GM21381 (cell line): ENCODE results near the gene MEGF8.
"Not testable (repeated sequence)": the region's sequence is repeated elsewhere in the genome, so short reads cannot be mapped to it uniquely, and the experiment has no call there.

ENCODE experiments used
- ATAC-seq: cut with Tn5 transposase; IDR thresholded peaks from one replicate; pipeline ENCODE4 v1.9.1; 2021; ENCODE audit warnings: mild to moderate bottlenecking, moderate library complexity; ENCODE audit not compliant: unreplicated experiment

MEGF8 gene

GRCh38 chr19:42328854-42329253 lies 3.4 kb downstream of the MEGF8 start:
- ATAC-seq = no peak

GRCh38 chr19:42330241-42330711 lies 4.8 kb downstream of the MEGF8 start:
- ATAC-seq = no peak

DNA sequence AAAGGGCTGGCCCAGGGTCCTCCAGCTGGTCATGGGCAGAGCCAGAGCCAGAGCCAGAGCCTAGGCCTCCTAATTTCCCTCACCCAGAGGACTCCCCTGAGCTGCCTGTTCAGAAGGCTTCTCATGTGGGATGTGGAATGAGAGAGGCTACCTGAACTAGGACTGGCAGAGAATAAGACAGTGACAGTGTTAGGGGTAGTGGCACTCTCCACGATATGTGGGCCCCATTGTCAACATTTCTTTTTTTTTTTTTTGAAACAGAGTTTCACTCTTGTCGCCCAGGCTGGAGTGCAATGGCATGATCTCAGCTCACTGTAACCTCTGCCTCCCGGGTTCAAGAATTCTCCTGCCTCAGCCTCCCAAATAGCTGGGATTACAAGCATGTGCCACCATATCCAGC lies 5.9 kb downstream of the MEGF8 start:
- ATAC-seq = not testable (repeated sequence)

- ATAC-seq = no peak
Observed at GRCh38 chr19:42332059-42332458, 6.6 kb downstream of the MEGF8 start.

DNA sequence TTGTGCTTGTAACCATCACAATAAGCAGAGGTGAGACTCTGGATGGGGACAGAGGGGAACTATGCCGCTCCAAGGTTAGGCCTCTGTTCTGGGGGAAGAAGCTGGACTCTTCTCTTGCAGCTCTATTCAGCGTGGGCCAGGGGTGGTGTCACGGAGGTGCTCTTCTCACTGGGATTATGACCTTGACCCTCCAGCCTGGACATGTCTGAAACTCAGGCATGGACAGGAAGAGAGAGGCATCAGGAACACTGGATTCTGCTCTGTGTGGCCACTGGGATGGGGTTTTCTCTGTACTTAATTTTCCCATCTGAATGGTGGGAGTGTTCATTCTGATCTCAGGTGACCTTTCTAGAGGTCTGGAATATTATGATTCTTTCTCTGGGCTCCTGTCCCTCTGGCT lies 7.6 kb downstream of the MEGF8 start:
- ATAC-seq = no peak

GRCh38 chr19:42333975-42334696 lies 8.7 kb downstream of the MEGF8 start:
- ATAC-seq = no peak

GRCh38 chr19:42334697-42335373 lies 9.4 kb downstream of the MEGF8 start:
- ATAC-seq = no peak

GRCh38 chr19:42335374-42335936 lies 10.0 kb downstream of the MEGF8 start:
- no peak for ATAC-seq

DNA sequence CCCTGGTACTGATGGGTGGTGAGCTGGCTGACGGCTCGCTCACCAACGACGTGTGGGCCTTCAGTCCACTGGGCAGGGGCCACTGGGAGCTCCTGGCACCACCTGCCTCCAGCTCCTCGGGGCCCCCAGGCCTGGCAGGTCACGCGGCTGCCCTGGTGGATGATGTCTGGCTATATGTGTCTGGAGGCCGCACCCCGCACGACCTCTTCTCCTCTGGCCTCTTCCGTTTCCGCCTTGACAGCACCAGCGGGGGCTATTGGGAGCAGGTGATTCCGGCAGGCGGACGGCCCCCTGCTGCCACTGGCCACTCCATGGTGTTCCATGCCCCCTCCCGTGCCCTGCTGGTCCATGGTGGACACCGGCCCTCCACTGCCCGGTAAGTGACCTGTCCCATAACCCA lies 10.5 kb downstream of the MEGF8 start:
- ATAC-seq = no peak

- ATAC-seq = not testable (repeated sequence)
Observed at GRCh38 chr19:42339126-42339860, 13.9 kb downstream of the MEGF8 start.

DNA sequence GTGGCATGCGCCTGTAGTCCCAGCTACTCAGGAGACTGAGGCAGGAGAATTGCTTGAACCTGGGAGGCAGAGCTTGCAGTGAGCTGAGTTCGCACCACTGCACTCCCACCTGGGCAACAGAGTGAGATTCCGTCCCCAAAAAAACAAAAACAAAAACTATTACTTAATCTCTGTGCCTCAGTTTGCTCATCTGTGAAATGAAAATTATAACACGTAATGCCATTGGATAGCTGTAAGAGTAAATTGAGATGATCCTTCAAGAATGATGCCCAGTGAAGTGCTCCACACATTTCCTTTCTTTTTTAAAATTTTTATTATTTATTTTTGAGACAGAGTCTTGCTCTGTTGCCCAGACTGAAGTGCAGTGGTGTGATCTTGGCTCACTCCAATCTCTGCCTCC lies 14.5 kb downstream of the MEGF8 start:
- not testable (repeated sequence) for ATAC-seq

- ATAC-seq = no peak
Observed at GRCh38 chr19:42343344-42344110, 18.1 kb downstream of the MEGF8 start.

- no peak for ATAC-seq
Observed at GRCh38 chr19:42344336-42344893, 19.0 kb downstream of the MEGF8 start.

DNA sequence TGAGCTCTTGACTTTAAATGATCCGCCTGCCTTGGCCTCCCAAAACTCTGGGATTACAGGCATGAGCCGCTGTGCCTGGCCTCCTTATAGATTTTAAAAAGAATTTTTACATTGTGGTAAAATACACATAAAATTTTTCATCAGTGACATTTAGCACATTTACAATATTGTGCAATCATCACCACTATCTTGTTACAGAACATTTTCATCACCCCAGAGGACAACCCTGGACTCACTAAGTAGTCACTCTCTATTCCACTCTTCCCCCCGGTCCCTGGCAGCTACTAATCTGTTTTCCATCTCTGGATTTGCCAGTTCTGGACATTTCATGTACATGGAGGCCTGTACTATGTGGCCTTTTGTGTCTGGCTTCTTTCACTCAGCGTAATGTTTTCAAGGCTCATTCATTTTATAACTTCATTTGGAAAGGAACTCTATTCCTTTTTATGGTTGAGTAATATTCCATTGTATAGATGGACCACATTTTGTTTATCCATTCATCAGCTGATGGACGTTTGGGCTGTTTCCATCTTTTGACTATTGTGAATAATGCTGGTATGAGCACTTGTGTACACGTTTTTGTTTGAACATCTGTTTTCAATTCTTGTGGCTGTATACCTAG lies 19.9 kb downstream of the MEGF8 start:
- no peak for ATAC-seq

GRCh38 chr19:42348211-42348610 lies 22.8 kb downstream of the MEGF8 start:
- no peak for ATAC-seq

GRCh38 chr19:42349378-42350107 lies 24.1 kb downstream of the MEGF8 start:
- ATAC-seq = no peak

GRCh38 chr19:42350417-42350816 lies 25.0 kb downstream of the MEGF8 start:
- no peak for ATAC-seq

DNA sequence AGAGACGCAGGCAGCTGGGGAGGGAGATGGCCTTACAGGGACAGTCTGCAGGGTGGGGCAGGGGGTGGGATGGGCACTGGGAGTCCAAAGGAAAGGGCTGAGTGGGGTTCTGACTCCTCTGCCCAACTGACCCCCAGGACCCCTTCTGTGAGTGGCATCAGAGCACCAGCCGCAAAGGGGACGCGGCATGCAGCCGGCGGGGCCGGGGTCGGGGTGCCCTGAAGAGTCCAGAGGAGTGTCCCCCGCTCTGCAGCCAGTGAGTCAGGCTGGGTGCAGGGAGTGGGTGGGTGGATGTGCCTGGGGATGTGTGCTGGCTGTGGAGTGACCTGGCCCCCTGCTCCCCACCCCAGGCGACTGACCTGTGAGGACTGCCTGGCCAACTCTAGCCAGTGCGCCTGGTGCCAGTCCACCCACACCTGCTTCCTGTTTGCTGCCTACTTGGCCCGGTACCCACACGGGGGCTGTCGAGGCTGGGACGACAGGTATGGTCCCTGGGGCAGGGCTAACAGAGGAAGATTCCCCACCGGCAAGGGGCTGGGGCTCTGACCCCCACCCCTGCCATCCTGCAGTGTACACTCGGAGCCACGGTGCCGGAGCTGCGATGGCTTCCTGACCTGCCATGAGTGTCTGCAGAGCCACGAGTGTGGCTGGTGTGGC lies 25.8 kb downstream of the MEGF8 start:
- no peak for ATAC-seq
